Head of caudate nucleus (tissue), 42 donors: ENCODE results near the gene SLC25A1.
"Not testable (repeated sequence)": the region's sequence is repeated elsewhere in the genome, so short reads cannot be mapped to it uniquely, and the experiment has no call there.

Source experiments
- DNase-seq, 42 donors: peaks; one replicate each; pipeline versions ENCODE4 v3.0.0 to v3.0.0-alpha.2; 2020 to 2021; ENCODE audit warnings: mixed read lengths in 7 of 42
- intact Hi-C: fragments of 100-400 bp; cut with DNase I; formaldehyde crosslinking; loops from one replicate; pipeline ENCODE4 v1.15.0; 2022

SLC25A1 gene

DNA sequence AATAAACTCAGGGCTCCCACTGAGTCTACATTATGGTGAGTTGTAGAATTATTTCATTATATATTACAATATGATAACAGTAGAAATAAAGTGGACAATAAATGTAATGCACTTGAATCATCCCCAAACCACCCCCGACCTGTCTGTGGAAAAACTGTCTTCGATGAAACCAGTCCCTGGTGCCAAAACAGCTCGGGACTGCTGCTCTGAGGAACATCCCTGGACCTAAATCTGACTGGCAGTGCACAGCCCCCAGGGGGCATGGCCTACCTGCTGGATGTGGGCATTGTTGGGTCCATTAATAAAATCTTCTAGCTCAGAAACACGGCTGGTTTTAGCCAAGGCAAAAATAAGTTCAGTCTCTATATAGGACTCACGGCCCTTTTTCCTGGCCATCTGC, 29.3 kb upstream of the SLC25A1 start:
- no peak for DNase-seq
- intact Hi-C loops: no loop called here

DNA sequence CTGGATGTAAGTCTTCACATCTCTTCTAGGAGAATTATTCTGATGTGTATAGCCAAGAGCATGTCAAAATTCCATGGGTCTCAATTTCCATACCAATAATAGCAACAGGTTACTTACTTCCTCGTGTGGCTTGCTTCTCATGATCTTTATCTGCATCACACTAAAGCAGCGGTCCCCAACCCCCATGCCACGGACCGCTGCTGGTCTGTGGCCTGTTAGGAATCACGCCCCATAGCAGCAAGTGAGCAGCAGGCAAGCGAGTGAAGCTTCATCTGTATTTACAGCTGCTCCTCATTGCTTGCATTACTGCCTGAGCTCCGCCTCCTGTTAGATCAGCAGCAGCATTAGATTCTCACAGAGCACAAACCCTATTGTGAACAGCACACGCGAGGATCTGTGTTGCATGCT, 28.9 kb upstream of the SLC25A1 start:
- intact Hi-C loops: no loop called here
- peak in 6 of 42 donors; percentile 8 to 57 (median 14) for DNase-seq

DNA sequence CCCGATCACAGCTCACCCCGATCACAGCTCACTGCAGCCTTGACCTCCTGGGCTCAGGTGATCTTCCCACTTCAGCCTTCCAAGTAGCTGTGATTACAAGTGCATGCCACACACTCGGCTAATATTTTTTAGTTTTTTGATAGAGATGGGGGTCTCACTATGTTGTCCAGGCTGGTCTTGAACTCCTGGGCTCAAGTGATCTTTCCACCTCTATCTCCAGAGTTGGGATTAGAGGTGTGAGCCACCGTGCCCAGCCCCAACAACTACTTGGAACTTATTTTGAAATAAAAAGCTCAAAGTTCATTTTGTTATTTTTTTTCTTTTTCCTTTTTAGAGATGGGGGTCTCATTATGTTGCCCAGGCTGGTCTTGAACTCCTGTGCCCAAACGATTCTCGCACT, 27.8 kb upstream of the SLC25A1 start:
- DNase-seq: no peak
- intact Hi-C loops: no loop called here

DNA sequence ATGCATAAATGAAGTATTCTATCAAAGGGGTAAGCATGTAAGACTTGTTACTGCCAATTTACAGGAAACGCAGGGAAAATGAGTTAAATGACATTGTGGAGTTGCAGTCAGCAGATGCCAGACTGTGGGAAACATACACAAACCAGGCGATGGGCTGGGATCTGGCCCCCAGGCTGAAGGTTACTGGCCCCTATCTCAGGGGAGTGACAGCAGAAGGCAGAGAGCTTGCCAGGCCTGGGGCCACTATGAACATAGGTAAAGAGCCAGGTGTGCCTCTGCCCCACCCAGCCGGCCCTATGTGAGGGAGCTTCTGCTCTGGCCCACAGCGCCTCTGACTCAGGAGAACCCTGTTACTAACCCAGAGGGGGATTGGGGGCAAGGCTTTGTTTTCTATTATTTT, 26.1 kb upstream of the SLC25A1 start:
- intact Hi-C loops: no loop called here
- no peak for DNase-seq

DNA sequence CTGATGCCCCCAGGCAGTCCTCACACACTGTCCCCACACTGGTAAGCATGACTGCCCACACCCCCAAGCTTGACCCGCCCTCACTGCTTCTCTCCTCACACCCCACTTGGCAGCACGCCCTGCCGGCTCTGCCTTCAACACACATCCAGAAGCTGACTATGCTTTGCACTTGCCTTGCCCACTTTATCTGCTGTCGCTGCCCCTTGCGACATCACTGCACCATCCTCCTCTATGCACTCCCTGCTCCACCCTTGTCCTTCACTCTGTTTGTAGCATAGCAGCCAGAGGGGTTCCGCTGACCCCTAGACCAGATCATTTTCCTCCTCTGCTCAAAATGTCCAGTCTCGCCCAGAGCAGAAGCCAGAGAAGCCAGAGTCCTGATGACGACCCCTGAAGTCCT, 25.3 kb upstream of the SLC25A1 start:
- DNase-seq: no peak
- intact Hi-C loops: no loop called here

DNA sequence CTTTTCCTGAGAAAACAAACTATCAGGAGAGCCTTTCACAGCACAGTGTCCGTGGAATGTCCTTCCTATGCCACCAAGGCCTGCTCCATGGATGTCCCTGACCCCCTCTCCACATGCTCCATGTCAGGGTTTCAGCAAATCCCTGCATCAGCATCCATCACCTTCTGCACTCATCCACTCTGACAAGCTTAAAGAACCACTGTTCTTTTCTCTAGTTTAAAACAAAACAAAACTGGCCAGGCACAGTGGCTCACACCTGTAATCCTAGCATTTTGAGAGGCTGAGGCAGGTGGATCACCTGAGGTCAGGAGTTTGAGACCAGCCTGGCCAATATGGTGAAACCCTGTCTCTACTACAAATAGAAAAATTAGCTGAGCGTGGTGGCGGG, 24.3 kb upstream of the SLC25A1 start:
- DNase-seq: not testable (repeated sequence)

DNA sequence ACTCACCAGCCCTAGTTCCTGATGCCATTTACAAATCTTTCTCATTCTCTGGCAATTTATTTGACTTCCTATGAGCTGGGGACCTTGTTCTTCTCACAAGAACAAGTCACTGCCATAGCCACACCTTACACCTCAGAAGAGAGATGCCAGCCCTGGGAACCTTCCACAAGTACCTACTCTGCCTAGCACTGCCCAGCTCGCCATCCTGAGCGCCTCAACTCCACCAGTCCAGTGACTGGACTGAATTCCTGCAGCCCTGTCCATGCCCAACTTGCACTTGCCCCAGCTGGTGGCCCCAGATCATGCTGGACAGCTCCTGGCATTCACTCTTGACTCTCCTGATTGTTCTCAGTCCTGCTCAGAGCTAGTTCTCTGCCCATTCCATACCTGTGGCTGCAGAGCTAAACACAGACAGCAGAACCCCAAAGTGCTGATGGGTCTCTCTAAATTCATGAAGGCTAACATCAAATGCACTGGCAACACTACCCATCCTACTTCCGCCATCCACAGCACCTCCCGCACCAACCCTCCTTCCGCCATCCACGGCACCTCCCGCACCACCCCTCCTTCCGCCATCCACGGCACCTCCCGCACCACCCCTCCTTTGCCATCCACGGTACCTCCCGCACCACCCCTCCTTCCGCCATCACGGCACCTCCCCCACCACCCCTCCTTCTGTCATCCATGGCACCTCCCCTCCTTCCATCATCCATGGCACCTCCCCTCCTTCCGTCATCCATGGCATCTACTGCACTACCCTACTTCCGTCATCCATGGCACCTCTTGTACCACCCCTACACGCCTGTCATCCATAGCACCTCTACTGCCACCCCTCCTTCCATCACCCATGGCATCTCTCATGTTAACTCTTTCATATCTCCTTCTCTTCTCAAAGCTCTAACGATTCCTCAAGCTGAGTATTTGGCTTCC, 23.6 kb upstream of the SLC25A1 start:
- no peak for DNase-seq
- intact Hi-C loops: no loop called here

More for the DNA sequence above, 24.3 kb upstream of the SLC25A1 start:
- intact Hi-C loops: not testable (repeated sequence)

DNA sequence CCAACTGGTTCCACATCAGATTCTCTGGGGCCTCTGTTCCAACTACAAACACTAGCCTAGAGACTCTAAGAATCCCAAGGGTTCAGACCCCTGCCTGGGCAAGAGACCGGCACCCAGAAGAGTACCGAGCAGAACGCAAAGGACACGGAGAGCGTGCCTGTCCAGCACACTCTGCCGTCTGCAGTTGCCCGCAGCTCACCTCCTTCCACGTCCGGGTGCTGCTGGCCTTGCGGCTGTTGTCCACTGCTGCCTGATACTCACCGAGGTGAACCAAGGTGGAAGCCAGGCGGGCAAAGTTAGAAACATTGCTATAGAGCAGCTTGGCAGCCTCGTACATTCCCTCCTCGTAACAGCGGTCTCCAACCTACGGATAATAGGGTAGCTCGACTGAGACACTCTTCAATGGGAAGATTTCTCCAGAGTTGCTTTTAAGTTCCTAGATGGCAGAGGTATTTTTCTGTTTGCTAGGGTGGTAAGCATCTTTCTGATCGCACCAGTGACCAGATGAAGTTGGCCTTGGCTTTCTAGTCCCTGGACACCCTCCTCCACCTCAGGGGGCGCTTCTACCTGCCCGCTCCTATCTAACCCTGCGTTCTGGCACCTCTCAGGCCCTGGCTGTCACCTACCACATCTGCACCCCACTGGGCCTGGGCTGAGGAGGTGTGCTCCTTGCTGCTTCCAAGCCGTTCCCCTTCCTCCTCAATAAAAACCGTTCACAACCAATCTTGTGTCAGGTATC, 22.8 kb upstream of the SLC25A1 start:
- no peak for DNase-seq
- intact Hi-C loops: no loop called here

DNA sequence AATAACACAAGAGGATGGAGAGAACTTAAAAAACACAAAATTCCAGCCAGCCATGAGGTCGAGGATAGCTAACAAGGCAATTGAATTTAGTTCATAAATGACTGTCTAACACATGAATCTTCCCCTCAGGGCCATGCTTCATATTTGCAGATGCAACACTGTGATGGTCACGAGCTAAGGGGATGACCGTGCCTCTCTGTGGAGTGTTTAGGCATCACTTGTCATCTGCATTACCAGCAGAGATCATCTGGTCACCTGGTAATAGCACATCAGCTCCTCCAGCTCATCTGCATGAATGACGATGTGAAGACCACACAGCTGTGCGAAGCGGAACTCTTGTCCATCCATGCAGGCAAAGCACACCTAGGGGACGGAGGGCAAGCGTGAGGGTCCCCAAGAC, 20.9 kb upstream of the SLC25A1 start:
- intact Hi-C loops: no loop called here
- DNase-seq: no peak

DNA sequence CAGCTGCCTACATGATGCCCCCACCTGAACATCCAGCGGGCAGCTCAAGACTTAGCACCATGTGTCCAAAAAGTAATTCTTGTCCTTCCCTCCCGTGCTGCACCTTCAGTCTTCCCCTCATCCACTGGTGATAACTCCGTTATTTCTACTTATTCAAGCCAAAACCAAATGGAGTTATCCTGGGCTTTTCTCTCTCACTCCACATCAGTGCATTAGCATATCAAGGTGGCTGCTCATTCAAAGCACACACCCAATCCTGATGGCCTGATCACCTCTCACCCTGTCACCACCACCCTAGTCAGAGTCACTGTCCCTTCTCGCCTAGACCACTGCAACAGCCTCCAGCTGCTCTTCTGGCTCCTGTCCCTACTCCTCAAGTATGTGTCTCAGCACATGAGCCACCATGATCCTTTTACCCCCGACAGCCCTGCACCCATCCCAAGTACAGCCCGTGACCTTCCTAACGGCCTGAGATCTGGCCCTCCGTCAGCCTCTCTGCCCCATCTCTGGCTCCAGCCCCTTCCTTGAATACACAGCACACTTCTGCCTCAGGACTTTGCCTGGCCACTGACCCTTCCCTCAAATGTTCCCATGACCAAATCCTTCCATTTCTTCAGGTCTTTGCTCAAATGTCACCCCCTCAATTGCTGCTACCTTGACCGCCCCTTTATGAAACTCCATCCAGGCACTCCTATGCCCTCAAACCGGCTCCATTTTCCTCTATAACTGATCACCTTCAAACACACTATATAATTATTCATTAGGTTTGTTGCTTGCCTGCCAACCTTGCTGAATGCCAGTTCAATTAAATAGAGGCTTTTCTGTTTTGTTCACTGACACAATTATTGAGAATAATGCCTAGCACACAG, 19.7 kb upstream of the SLC25A1 start:
- intact Hi-C loops: no loop called here

DNA sequence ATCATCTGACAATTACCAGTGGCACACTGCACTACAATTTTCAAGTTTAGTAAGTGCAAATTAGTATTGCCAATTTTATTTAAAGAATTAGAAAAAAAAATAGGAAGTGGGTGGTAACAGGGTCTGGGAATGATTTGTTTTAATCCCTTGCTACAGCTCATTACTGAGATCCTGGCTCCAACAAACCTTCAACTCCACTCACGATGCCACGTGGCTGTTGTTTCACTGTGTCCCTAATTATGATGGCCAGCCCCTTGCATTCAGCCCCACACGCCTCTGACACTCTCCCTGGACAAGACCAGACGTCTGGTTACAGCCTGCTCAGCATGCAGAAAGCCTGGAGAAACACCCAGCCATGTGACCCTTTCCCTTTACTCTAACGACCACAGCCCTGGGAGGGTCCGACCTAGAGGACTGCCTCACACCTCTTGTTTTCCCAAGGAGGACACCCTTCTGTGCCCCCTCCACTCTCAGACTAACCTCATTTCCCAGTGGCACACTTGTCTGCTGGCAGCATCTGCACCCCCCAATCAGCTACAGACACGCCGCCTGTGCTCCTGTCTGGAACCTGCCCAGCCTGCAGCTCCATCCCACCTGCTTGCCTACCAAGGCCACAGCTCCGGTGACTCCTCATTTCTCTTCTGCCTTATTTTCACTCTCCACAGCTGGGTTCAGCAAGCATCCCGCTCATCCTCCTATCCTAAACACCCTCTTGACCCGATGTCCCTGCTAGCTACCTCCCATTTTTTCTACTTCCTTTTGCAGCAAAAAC, 18.5 kb upstream of the SLC25A1 start:
- no peak for DNase-seq
- intact Hi-C loops: no loop called here

More for the DNA sequence above, 19.7 kb upstream of the SLC25A1 start:
- DNase-seq: no peak

DNA sequence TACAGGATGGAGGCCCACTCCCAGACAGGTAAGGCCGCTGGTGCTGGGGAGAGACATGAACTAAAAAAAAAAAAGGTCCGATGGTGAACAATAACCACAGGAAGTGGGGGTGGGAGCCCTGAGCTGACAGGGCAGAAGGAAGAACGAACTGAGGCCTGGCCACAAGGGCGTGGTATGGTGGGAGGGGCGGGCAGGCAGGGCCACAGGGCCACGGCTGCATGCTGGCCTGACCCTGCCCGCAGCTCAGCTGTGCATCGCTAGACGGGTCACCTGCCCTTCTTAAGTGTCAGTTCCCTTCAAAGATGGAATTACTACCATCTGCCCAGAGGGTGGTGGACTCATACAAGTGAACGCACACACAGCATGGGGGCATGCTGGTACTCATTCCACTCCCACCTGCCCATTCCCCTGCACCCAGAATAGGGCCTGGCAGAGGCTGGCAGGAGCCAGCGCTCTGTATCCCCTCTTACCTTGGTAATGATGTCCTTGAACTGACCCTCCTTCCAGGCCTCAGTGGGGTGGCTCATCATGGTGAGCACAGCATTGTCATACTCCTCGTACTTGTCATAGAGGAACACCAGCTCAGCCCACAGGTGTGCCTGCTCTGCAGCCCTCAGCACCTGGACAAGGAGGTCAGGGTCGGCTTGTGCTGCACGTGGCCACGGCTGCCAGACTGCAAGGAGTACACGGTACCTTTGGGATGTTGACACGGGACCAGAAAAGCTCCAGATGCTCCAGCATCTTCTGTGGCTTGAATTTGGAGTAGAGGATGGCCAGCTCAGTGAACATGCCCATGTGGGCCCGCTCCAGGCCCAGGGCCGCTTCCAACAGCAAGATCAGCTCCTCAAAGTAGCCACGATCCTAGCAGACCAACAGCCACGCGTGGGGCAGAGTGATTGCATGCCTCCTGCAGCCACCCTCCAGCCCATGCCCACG, 17.5 kb upstream of the SLC25A1 start:
- DNase-seq: no peak
- intact Hi-C loops: no loop called here

DNA sequence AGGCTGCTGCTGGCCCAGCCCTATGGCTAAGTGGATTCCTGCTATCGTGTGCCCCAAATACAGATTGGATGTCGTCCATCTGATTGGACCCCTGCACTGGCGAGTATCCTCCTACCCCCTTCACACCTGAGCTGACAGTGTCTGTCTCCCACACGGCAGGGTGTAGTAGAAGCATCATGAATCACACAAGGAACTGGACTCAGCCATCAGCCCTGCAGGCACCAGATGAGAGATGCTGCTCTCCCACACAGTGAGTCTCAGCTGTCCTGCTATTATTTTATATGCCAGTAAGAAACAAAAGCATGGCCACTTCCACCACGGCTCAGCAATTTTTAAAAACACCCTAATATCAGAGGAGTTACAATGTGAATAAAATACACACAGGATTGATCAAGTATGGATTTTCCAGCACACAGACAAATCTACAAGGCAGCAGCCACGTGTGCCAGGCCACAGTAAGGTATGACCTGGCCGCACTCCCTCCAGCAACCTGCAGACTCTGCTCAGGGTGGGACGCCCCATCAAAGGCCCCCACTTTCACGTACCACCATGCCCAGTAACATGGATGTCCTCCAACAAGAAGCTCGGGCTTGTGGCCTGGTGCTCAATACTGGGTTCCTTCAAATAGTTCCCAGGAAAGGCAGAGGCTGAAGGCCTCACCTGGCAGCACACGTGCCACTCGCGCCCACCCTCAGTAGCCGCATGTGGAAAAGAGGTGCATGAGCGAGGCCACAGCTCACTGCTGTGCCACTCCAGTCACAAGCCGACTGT, 16.4 kb upstream of the SLC25A1 start:
- no peak for DNase-seq
- intact Hi-C loops: no loop called here

DNA sequence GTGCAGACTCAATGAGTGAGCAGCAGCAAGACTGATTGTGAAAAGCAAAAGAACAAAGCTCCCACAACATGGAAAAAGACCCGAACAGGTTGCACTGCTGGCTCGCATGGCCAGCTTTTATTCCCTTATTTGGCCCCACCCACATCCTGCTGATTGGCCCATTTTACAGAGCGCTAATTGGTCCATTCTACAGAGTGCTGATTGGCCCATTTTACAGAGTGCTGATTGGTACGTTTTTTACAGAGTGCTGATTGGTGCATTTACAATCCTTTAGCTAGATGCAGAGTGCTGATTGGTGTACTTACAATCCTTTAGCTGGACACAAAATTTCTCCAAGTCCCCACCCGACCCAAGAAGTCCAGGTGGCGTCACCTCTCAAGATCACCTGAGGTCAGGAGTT, 15.3 kb upstream of the SLC25A1 start:
- intact Hi-C loops: no loop called here
- DNase-seq: no peak

DNA sequence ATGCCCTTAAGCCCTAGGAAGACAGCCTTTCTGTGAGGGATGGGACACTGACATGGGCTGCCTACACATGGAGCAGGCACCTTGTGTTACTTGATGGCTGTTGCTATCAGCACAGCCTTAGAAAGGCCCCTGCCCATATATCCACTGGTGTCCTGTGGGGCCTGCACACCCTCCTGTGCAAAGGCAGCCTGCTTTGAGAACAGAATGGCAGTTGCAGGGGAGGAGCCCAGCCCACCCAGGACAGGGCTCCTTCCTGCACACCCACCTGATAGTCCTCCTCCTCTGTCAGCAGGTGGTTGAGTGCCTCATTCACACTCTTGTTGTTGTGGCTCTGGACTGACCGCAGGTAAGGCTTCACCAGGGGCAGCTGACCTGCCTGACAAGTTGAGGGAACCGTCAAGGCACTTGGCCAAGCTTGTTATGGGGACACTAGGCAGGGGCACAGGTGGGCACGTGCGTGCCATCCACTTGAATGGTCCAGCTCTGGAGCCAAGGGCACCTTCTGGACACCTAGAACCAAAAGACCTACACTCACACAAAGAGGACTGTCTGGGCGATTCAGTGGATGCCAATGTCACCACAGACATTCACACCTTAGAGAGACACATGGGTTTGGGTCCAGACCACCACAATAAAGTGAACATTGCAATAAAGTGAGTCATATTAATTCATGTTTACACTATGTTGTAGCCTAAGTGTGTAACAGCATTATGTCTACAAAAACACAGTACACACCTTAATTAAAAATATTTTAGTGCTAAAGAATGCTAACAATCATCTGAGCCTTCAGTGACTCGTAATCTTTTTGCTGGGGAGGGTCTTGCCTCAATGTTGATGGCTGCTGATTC, 9.4 kb upstream of the SLC25A1 start:
- intact Hi-C loops: no loop called here
- no peak for DNase-seq
